ENCODE results near the gene CST9. TPM values are rescaled to one million over a fixed set of nuclear protein-coding genes. Genes with fewer than 3 reads are reported as not detected.

The CST9 gene
- total RNA-seq, 4 donors from 2014 or later: not detected

DNA sequence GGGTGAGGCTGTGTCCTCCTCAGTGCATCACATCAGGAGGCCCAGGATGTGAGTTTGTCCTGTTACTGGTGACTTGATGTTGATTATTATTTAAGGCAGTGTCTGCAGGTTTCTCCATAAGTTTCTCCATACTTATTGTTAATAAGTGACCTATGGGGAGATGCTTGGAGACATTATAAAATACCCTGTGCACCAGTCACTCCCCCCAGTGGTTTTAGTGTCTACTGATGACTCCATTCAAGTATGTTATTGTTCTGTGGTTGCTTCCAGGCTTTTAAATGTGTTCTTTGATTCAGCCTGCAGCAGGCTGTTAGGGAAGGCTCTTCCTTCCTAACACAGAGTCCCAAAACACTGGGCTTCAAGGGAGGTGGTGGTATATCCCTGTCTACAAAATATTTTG is 46.7 kb upstream of the CST9 start:
- no peak overlapping the region for H3K4me3 ChIP-seq
- TF ChIP-seq EP300 (IDR thresholded peaks at IDR 0.05): no peak
- no peak for TF ChIP-seq POLR2AphosphoS5 (IDR thresholded peaks at IDR 0.05)
- H3K9me3 ChIP-seq: no peaks in the 10 kb centered on the region
- no peaks in the 10 kb centered on the region for H3K27me3 ChIP-seq
- H3K36me3 ChIP-seq: no peaks in the 10 kb centered on the region
- no peak for DNase-seq (ENCODE audit: low spot score in 2 of 2)
- H3K27ac ChIP-seq: no peak overlapping the region
- peaks cover 41% of the 10 kb centered on the region for H3K4me1 ChIP-seq

DNA sequence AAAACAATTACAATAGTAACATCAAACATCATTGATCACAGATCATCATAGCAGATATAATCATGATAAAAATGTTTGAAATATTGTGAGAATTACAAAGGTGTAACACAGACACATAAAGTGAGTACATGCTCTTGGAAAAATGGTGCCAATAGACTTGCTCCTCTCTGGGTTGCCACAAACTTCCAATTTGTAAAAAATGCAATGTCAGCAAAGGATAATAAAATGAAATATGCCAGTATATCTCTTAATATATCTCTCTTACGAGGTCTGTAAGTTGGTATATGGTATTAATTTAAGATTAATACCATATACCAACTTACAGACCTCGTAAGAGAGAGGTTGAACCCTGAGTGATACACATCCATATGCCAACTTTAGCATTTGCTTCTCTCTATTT is 45.4 kb upstream of the CST9 start:
- peaks cover 32% of the 10 kb centered on the region for H3K4me1 ChIP-seq
- no peak for DNase-seq (ENCODE audit: low spot score in 2 of 2)
- no peaks in the 10 kb centered on the region for H3K36me3 ChIP-seq
- H3K4me3 ChIP-seq: no peak overlapping the region
- H3K9me3 ChIP-seq: no peaks in the 10 kb centered on the region
- TF ChIP-seq, protein P1, sequence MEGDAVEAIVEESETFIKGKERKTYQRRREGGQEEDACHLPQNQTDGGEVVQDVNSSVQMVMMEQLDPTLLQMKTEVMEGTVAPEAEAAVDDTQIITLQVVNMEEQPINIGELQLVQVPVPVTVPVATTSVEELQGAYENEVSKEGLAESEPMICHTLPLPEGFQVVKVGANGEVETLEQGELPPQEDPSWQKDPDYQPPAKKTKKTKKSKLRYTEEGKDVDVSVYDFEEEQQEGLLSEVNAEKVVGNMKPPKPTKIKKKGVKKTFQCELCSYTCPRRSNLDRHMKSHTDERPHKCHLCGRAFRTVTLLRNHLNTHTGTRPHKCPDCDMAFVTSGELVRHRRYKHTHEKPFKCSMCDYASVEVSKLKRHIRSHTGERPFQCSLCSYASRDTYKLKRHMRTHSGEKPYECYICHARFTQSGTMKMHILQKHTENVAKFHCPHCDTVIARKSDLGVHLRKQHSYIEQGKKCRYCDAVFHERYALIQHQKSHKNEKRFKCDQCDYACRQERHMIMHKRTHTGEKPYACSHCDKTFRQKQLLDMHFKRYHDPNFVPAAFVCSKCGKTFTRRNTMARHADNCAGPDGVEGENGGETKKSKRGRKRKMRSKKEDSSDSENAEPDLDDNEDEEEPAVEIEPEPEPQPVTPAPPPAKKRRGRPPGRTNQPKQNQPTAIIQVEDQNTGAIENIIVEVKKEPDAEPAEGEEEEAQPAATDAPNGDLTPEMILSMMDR (IDR thresholded peaks at IDR 0.05): no peak
- no peak for TF ChIP-seq EP300 (IDR thresholded peaks at IDR 0.05)
- no peak for TF ChIP-seq POLR2AphosphoS5 (IDR thresholded peaks at IDR 0.05)
- no peak for TF ChIP-seq POLR2A (IDR thresholded peaks at IDR 0.05)
- no peaks in the 10 kb centered on the region for H3K27me3 ChIP-seq
- WGBS: 88% methylated on average over 2 of the region's 2 CpGs
- no peak overlapping the region for H3K27ac ChIP-seq

DNA sequence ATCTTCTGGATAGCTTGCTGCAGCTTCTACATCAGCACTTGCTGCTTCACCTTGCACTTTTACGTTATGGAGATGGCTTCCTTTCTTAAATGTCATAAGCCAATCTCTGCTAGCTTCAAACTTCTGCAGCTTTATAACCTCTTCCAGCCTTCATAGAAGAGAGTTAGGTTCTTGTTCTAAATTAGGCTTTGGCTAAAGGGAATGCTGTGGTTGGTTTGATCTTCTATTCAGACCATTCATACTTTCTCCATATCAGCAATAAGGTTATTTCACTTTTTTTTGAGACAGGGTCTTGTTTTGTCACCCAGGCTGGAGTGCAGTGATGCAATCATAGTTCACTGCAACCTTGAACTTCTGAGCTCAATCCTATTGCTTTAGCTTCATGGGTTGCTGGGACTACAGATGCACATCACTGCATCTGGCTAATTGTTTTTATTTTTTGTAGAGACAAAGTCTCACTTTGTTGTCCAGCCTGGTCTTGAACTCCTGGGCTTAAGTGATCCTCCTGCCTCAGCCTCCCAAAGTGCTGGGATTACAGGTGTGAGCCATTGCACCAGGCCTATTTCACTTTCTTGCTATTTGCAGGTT is 44.2 kb upstream of the CST9 start:
- WGBS: 96% methylated on average over 1 of the region's 1 CpG
- H3K36me3 ChIP-seq: no peaks in the 10 kb centered on the region
- H3K27me3 ChIP-seq: no peaks in the 10 kb centered on the region
- TF ChIP-seq POLR2A (IDR thresholded peaks at IDR 0.05): no peak
- no peak overlapping the region for H3K4me3 ChIP-seq
- H3K27ac ChIP-seq: no peak overlapping the region
- peaks cover 20% of the 10 kb centered on the region for H3K4me1 ChIP-seq
- DNase-seq (ENCODE audit: low spot score in 2 of 2): no peak
- H3K9me3 ChIP-seq: no peaks in the 10 kb centered on the region

DNA sequence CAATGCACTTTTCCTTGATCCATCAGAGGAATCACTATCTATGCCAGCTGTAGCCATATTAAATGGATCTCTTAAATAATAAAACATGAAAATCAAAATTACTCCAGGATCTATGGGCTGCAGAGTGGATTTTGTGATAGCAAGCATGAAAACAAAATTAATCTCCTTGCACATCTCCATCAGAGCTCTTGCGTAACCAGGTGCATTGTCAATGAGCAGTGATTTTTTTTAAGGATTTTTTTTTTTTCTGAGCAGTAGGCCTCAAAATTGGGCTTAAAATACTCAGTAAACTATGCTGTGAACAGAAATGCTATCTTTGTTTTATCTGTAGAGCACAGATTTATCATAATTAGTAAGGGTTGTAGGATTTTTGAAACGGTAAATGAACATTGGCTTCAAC is 43.5 kb upstream of the CST9 start:
- 91% methylated on average over 2 of the region's 2 CpGs for WGBS
- TF ChIP-seq POLR2A (IDR thresholded peaks at IDR 0.05): no peak
- TF ChIP-seq, protein P1 (IDR thresholded peaks at IDR 0.05): no peak
- no peak for TF ChIP-seq POLR2AphosphoS5 (IDR thresholded peaks at IDR 0.05)
- Histone ChIP-seq H3K36me3 (no peaks in the 10 kb centered on the region), H3K4me1 (peaks cover 13% of the 10 kb centered on the region), H3K27me3 (no peaks in the 10 kb centered on the region), H3K4me3 (no peak overlapping the region), H3K27ac (no peak overlapping the region), H3K9me3 (no peaks in the 10 kb centered on the region)
- no peak for DNase-seq (ENCODE audit: low spot score in 2 of 2)

DNA sequence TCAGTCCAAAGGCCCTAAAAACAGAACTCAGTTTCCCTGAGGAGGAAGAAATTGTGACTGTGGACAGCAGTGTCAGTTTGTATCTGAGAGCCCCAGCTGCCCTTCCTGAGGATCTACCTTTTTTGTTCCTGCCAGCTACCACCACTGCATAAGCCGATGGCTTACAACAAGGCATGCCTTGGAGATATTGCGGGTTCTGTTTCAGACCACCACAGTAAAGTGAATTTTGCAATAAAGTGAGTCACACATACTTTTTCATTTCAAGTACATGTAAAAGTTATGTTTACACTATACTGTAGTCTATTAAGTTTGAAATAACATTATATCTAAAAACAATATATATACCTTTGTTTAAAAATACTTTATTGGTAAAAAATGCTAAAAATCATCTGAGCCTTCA is 41.6 kb upstream of the CST9 start:
- Histone ChIP-seq H3K27ac (no peak overlapping the region), H3K4me1 (peaks cover 4% of the 10 kb centered on the region), H3K9me3 (no peaks in the 10 kb centered on the region), H3K4me3 (no peak overlapping the region), H3K27me3 (no peaks in the 10 kb centered on the region), H3K36me3 (no peaks in the 10 kb centered on the region)
- TF ChIP-seq POLR2A (IDR thresholded peaks at IDR 0.05) (no peak), EP300 (IDR thresholded peaks at IDR 0.05) (no peak), POLR2AphosphoS5 (IDR thresholded peaks at IDR 0.05) (no peak)
- TF ChIP-seq, protein P1 (IDR thresholded peaks at IDR 0.05): no peak
- no peak for DNase-seq (ENCODE audit: low spot score in 2 of 2)
- WGBS: 89% methylated on average over 2 of the region's 2 CpGs

DNA sequence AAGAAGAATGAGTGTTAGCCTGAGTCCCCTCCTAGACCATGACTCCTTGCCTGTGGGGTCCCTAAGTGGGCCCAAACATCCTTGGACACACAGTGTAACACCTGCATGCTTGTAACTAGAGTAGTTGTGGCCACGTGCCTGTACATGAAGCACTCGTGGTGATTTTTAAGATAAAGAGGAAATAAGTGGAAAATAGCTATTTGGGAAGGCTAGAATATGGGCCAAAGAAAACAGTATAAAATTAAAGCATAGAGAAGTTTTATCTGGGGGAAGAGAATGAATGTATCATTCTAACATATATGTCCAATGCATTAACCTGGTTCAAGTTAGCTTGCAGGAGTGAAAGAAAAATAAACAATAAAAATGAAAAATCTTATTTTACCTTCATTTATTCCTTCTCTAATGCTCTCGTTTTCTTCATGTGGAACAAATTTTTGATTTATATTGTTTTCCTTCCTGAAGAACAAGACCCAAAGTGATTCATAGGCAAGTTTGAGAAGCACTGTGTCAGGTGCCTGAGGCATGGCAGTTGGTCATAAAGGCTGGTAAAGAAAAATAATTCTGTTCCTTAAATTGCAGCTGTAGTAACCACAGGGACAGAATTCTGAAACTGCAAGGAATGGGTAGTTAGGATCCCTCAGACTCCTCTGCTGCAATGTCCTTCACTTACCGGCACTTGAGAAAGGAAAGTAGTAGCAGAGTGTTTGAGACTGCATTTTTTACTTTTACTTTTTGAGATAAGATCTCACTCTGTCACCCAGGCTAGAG is 40.6 kb upstream of the CST9 start:
- H3K27me3 ChIP-seq: no peaks in the 10 kb centered on the region
- H3K9me3 ChIP-seq: no peaks in the 10 kb centered on the region
- DNase-seq (ENCODE audit: low spot score in 2 of 2): no peak
- no peak for TF ChIP-seq POLR2A (IDR thresholded peaks at IDR 0.05)
- no peak for TF ChIP-seq POLR2AphosphoS5 (IDR thresholded peaks at IDR 0.05)
- no peak for TF ChIP-seq EP300 (IDR thresholded peaks at IDR 0.05)
- TF ChIP-seq, protein P1 (IDR thresholded peaks at IDR 0.05): no peak
- H3K4me3 ChIP-seq: no peak overlapping the region
- 58% methylated on average over 4 of the region's 4 CpGs for WGBS
- H3K4me1 ChIP-seq: peaks cover 15% of the 10 kb centered on the region
- H3K36me3 ChIP-seq: no peaks in the 10 kb centered on the region
- no peak overlapping the region for H3K27ac ChIP-seq

Measured in suprapubic skin (tissue), 4 donors.